Activated CD4-positive, alpha-beta memory T cell treated with anti-CD3 and anti-CD28 coated beads, Interleukin-2, amount 10 ng/mL, durations not matched to agents 7 days and 5 days (primary cell): ENCODE results near the gene TMED9. TPM values are rescaled to one million over a fixed set of nuclear protein-coding genes. Genes with fewer than 3 reads are reported as not detected.

Experiments used
- CTCF ChIA-PET: fragments of 350-600 bp; sonication (Branson Sonifier 250); formaldehyde crosslinking; loops from one replicate; lab custom pipeline; 2021; ENCODE audit warnings: antibody characterized with exemption, inconsistent platforms; lab: Charles Lee
- POLR2A ChIA-PET: fragments of 350-600 bp; sonication (Branson Sonifier 250); formaldehyde crosslinking; loops from one replicate; lab custom pipeline; 2021; ENCODE audit warnings: antibody characterized with exemption; lab: Charles Lee
- DNase-seq: peaks from one replicate; pipeline ENCODE4 v3.0.0-alpha.2; 2020
- H3K27ac Mint-ChIP-seq: one replicate; pipeline ENCODE4 v1.8.0; 2021; ENCODE audit warnings: mild to moderate bottlenecking, mixed read lengths
- H3K27me3 Mint-ChIP-seq: one replicate; pipeline ENCODE4 v1.8.0; 2021; ENCODE audit warnings: mixed read lengths
- H3K36me3 Mint-ChIP-seq: one replicate; pipeline ENCODE4 v1.8.0; 2021; ENCODE audit warnings: low read depth, mixed read lengths
- H3K4me1 Mint-ChIP-seq: one replicate; pipeline ENCODE4 v1.8.0; 2021; ENCODE audit warnings: mixed read lengths
- H3K4me3 Mint-ChIP-seq: one replicate; pipeline ENCODE4 v1.8.0; 2021; ENCODE audit warnings: mild to moderate bottlenecking, mixed read lengths
- H3K9me3 Mint-ChIP-seq: one replicate; pipeline ENCODE4 v1.8.0; 2021; ENCODE audit warnings: mixed read lengths
- total RNA-seq, 2 experiments: library from RNA; stranded (reverse); gene quantifications; one replicate each; pipeline ENCODE4 v1.2.3, GENCODE V29; 2021

Gene TMED9
- total RNA-seq, 2 experiments from 2014 or later: 135 to 141 TPM

DNA sequence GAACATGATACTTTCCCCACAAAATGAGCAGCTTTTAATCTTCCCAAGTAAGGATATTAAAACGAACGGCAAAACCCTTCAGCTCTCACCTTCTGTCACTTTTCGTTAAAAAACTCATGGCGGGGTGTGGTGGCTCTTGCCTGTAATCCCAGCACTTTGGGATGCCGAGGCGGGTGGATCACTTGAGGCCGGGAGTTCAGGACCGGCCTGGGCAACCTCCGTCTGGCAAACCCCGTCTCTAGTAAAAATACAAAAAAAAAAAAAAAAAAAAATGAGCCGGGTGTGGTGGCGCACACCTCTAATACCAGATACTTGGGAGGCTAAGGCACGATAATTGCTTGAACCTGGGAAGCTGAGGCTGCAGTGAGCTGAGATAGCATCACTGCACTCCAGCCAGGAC is 902 bp downstream of the TMED9 start:
- DNase-seq: no peak
- Mint-ChIP-seq H3K27ac (peak overlapping the region; percentile 94), H3K4me3 (peak overlapping the region; percentile 96), H3K9me3 (no peaks in the 10 kb centered on the region), H3K36me3 (peaks cover 46% of the 10 kb centered on the region), H3K4me1 (peaks cover 38% of the 10 kb centered on the region), H3K27me3 (peaks cover 23% of the 10 kb centered on the region)
- POLR2A ChIA-PET: interaction anchor here (0.9 to 2.0 kb wide), 11 partner anchors 8 to 611 kb away, joined by 3 to 8 read pairs (median 6); partner anchors contain the start of genes DDX41, FAM193B and HNRNPAB
- CTCF ChIA-PET: interaction anchor here (0.5 to 1.6 kb wide), 6 partner anchors 8 to 482 kb away, joined by 3 to 5 read pairs (median 4); partner anchors contain the start of gene B4GALT7

DNA sequence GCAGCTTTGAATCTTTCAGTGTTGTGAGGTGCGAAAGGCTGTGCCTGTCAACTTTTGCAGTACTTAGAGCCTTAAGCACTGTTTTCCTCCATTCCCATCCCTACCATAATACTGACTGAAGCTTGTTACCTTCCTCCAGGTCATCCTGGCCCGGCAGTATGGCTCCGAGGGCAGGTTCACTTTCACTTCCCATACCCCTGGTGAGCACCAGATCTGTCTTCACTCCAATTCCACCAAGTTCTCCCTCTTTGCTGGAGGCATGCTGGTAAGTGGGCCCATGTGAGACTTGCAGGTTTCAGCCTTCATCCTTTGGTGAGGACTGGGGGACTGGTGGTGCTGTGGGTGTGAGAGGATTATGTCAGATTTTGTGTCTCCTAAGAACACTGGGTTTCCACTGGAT is 1.5 kb downstream of the TMED9 start:
- ChIA-PET POLR2A (interaction anchor here (2.0 kb wide), 2 partner anchors 8 to 9 kb away, joined by 8 read pairs; no protein-coding TSS in a partner anchor), CTCF (interaction anchor here (0.5 to 1.0 kb wide), 2 partner anchors 48 to 483 kb away, joined by 3 to 4 read pairs; no protein-coding TSS in a partner anchor)
- Mint-ChIP-seq H3K36me3 (peaks cover 46% of the 10 kb centered on the region), H3K4me1 (peaks cover 41% of the 10 kb centered on the region), H3K4me3 (peak overlapping the region; percentile 96), H3K27me3 (peaks cover 17% of the 10 kb centered on the region), H3K27ac (peak overlapping the region; percentile 52), H3K9me3 (no peaks in the 10 kb centered on the region)
- no peak for DNase-seq

DNA sequence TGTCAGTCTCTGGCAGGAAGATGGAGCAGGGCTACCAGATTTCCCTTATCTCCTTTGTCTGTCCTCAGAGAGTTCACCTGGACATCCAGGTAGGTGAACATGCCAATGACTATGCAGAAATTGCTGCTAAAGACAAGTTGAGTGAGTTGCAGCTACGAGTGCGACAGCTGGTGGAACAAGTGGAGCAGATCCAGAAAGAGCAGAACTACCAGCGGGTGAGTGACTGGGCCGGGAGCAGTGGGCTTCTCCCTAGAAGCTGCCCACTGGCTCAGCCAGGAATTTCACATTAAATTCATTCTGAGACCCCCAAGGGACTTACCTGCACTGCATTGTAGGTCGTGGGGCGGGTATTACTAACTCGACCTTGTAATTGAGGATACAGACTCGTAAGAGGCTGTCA is 2.1 kb downstream of the TMED9 start:
- H3K4me1 Mint-ChIP-seq: peaks cover 46% of the 10 kb centered on the region
- CTCF ChIA-PET: interaction anchor here (1.0 kb wide), 1 partner anchor 483 kb away, joined by 4 read pairs; no protein-coding TSS in a partner anchor
- no peak for DNase-seq
- no peak overlapping the region for H3K4me3 Mint-ChIP-seq
- H3K27ac Mint-ChIP-seq: no peak overlapping the region
- peaks cover 13% of the 10 kb centered on the region for H3K27me3 Mint-ChIP-seq
- H3K9me3 Mint-ChIP-seq: no peaks in the 10 kb centered on the region
- H3K36me3 Mint-ChIP-seq: peaks cover 46% of the 10 kb centered on the region
- POLR2A ChIA-PET: no interaction called here

DNA sequence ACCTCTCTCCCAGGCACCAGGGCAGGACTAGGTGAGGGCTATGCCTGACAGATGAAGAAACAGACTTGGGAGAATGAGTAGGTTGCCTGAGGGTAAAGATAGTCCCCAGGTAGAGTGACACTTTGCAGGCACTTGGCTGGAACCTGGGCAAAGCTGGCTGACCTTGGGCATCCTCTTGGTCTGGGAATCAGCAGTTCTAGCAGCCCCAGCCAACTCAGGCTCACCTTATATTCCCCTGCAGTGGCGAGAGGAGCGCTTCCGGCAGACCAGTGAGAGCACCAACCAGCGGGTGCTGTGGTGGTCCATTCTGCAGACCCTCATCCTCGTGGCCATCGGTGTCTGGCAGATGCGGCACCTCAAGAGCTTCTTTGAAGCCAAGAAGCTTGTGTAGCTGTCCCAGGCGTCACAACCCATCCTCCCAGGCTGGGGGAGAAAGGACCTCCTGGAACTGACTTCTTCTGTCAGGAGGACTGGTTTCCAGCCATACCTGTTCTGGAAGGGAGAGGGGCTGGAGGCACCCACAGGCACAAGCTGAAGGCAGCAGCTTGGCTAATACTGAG is 3.1 kb downstream of the TMED9 start:
- H3K4me1 Mint-ChIP-seq: peaks cover 48% of the 10 kb centered on the region
- DNase-seq: no peak
- no peak overlapping the region for H3K4me3 Mint-ChIP-seq
- peaks cover 7% of the 10 kb centered on the region for H3K27me3 Mint-ChIP-seq
- CTCF ChIA-PET: no interaction called here
- POLR2A ChIA-PET: no interaction called here
- peaks cover 46% of the 10 kb centered on the region for H3K36me3 Mint-ChIP-seq
- no peaks in the 10 kb centered on the region for H3K9me3 Mint-ChIP-seq
- no peak overlapping the region for H3K27ac Mint-ChIP-seq

DNA sequence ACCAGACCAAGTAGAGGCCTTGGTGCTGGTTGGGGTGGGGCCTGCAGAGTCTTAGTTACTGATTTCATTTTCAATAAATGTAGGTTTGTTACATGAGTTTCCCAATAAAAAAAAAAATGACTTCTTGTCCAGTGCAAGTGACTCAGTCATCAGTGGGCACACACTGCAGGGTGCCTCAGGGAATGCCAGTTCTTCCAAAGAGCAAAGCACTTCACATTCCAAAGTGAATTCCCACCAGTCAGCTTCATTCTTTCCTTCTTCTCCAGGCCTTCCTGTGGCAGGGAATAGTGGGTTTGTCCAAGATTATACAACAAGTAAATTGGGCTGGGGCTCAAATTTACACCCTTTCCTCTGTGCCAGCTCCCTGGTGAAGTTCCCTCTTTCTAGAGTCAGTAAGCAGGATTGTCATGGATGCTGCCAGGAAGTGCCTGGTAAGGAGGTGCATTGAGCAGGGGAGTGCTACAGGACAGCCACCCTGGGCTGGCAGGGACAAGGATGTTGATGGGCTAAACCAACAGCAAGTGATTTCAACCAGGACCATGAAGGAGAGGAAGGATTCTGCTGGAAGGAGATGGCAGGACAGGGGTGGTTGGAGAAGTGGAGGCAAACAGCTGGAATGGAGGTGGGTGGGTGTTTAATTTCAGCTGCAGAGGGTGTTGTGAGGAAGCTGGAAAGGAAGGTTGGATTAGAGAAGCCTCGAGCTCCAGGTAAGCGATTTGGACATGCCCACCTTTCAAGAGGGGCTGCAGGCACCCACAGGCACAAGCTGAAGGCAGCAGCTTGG is 4.2 kb downstream of the TMED9 start:
- POLR2A ChIA-PET: no interaction called here
- peaks cover 57% of the 10 kb centered on the region for H3K4me1 Mint-ChIP-seq

DNA sequence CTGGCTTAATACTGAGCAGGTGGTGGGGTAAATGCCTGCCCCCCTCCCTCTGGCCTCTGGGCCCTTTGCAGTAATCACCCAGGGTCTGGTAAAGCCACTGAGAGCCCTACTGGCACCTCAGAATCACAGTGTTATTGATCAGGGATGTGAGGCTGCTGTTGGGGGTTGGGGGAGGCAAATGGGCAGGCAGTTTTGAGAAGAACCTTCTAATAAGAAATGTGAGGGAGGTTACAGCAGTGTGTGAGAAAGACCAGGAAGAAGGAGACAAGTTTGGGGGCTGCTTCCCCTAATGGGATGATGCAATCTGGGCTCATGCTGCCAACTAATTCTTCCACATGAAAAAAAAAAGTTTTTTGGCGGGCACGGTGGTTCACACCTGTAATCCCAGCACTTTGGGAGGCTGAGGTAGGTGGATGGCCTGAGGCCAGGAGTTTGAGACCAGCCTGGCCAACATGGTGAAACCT is 4.8 kb downstream of the TMED9 start:
- no peak overlapping the region for H3K27ac Mint-ChIP-seq
- peaks cover 50% of the 10 kb centered on the region for H3K36me3 Mint-ChIP-seq
- H3K4me3 Mint-ChIP-seq: no peak overlapping the region
- no peaks in the 10 kb centered on the region for H3K27me3 Mint-ChIP-seq
- peaks cover 57% of the 10 kb centered on the region for H3K4me1 Mint-ChIP-seq
- ChIA-PET CTCF (no interaction called here), POLR2A (no interaction called here)
- DNase-seq: no peak
- no peaks in the 10 kb centered on the region for H3K9me3 Mint-ChIP-seq

More for the DNA sequence above, 4.2 kb downstream of the TMED9 start:
- H3K27me3 Mint-ChIP-seq: no peaks in the 10 kb centered on the region
- CTCF ChIA-PET: no interaction called here
- DNase-seq: no peak
- H3K27ac Mint-ChIP-seq: peak overlapping the region; percentile 23
- peaks cover 50% of the 10 kb centered on the region for H3K36me3 Mint-ChIP-seq
- no peaks in the 10 kb centered on the region for H3K9me3 Mint-ChIP-seq
- H3K4me3 Mint-ChIP-seq: no peak overlapping the region

DNA sequence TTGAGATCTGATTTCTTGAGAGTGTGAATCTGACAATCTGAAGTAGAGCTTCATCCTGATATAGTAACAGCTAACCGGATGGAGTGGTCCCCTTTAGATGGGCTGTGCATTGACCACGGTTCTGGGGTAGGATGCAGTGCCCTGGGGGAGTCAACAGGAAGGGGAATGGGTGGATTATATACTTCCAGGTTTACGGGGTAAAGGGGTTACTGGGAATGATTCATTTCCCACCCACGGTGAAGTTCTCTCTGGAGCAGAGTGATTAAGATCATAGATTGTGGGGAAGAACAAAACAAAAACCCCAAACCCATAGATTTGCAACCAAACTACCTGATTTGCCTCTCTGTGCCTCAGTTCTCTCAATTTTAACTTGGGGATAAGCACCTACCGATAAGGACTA is 6.5 kb downstream of the TMED9 start:
- Mint-ChIP-seq H3K9me3 (no peaks in the 10 kb centered on the region), H3K36me3 (peaks cover 39% of the 10 kb centered on the region), H3K4me1 (peaks cover 45% of the 10 kb centered on the region), H3K27ac (peak overlapping the region; percentile 79), H3K4me3 (peak overlapping the region; percentile 70), H3K27me3 (no peaks in the 10 kb centered on the region)
- CTCF ChIA-PET: interaction anchor here (0.7 kb wide), 1 partner anchor 126 kb away, joined by 4 read pairs; no protein-coding TSS in a partner anchor
- POLR2A ChIA-PET: interaction anchor here (1.0 to 1.3 kb wide), 4 partner anchors 10 to 82 kb away, joined by 3 to 4 read pairs (median 3); partner anchors contain the start of gene DDX41
- no peak for DNase-seq

DNA sequence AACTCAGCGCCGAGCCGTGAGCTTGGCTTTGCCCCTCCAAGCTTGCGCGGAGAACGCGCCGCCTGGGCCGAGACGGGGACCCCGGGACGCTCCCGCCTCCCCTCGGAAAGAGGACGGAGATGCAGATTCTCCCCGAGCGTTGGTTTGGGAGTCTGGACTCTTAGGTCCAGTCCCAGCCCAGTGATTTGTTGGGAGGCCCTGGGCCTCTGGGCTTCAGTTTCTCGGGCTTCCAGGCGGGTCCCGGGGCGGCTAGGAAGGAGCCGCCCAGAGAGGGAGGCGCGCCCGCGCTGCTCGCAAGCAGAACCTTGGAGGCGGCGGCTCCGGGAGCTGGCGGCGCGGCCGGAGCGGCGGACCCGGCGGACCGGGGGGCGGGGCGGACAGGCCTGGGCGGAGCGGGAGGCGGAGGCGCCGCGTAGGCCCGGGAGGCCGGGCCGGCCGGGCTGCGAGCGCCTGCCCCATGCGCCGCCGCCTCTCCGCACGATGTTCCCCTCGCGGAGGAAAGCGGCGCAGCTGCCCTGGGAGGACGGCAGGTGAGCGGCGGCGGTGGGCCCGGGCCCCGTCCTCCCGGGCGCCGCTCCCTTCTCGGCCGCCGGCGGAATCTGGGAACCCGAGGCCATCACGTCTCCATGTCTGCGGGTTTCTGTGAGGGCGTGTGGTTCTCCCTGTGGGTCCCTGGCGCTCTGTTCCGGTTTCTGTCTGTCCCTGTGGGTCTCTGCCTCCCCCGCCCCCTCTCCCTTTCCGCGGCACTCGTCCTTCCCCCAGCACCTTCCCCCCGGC is 7.9 kb downstream of the TMED9 start, which contains the start of gene B4GALT7:
TSS of gene B4GALT7 (plus strand) at position 402 of the 777 bp plus-strand sequence. CDS start at position 481, 79 bp downstream.
- H3K9me3 Mint-ChIP-seq: no peaks in the 10 kb centered on the region
- H3K4me1 Mint-ChIP-seq: peaks cover 34% of the 10 kb centered on the region
- POLR2A ChIA-PET: interaction anchor here (0.6 to 2.2 kb wide), 11 partner anchors 7 to 604 kb away, joined by 3 to 10 read pairs (median 3); partner anchors contain the start of genes DDX41, HNRNPAB, LMAN2 and NHP2
- no peaks in the 10 kb centered on the region for H3K27me3 Mint-ChIP-seq
- H3K4me3 Mint-ChIP-seq: peak within 1 kb of the TSS; percentile 90
- H3K36me3 Mint-ChIP-seq: peaks cover 24% of the 10 kb centered on the region
- H3K27ac Mint-ChIP-seq: peak within 1 kb of the TSS; percentile 79
- peak; percentile 86 for DNase-seq
- CTCF ChIA-PET: interaction anchor here (1.3 kb wide), 1 partner anchor 8 kb away, joined by 5 read pairs; the partner anchor contains the start of gene TMED9

DNA sequence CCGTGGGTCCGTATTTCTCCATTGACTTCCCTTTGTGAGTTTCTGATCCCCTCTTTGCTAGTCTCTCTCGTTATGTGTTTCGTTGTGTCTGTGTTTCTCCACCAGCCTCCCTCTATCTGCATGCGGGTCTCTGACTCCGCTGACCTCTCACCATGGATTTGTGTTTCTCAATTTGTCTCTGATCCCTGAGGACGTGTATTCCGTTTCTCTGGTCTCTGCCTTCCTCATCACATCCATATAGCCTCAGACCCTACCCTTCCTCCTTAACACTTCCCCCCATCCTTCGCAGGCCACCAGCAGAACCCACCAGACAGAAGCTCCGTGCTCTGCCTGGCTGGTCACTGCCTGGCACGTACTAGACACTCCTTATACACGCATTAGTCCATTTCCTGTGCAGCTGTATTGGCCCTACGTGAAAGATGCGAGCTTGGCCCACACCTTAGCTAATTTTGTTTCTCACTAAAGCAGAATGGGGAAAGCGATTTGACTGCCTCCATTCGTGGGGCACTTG is 8.6 kb downstream of the TMED9 start:
- peak overlapping the region; percentile 75 for H3K27ac Mint-ChIP-seq
- H3K4me3 Mint-ChIP-seq: peak overlapping the region; percentile 90
- POLR2A ChIA-PET: interaction anchor here (0.9 to 2.2 kb wide), 7 partner anchors 8 to 604 kb away, joined by 3 to 10 read pairs (median 5); partner anchors contain the start of genes HNRNPAB, LMAN2, NHP2 and TMED9
- H3K27me3 Mint-ChIP-seq: no peaks in the 10 kb centered on the region
- H3K9me3 Mint-ChIP-seq: no peaks in the 10 kb centered on the region
- H3K4me1 Mint-ChIP-seq: peaks cover 34% of the 10 kb centered on the region
- CTCF ChIA-PET: interaction anchor here (1.3 kb wide), 1 partner anchor 9 kb away, joined by 5 read pairs; the partner anchor contains the start of gene TMED9
- no peak for DNase-seq
- H3K36me3 Mint-ChIP-seq: peaks cover 21% of the 10 kb centered on the region

DNA sequence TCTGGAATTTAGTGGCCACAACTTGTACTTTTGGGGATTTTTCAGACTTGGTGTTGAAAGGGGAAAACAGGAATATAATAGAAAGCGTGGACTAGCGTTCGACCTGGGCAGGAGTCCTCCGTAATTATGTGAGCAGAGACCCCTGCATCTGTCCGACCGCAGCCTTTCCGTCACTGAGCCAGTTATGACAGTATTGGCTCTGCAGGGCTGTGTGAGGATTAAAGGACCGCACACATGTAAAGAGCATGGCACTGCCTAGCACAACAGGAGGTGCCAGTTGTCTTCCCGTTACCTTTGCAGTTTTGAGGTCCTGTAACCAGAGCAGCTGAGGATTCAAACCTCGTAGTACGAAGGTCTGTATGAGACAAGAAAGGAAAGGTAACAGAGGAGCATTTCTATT is 9.1 kb downstream of the TMED9 start:
- peaks cover 32% of the 10 kb centered on the region for H3K4me1 Mint-ChIP-seq
- peak overlapping the region; percentile 75 for H3K27ac Mint-ChIP-seq
- no peaks in the 10 kb centered on the region for H3K27me3 Mint-ChIP-seq
- ChIA-PET POLR2A (interaction anchor here (0.9 to 2.2 kb wide), 4 partner anchors 8 to 553 kb away, joined by 3 to 10 read pairs (median 7); partner anchors contain the start of genes NHP2 and TMED9), CTCF (interaction anchor here (1.3 kb wide), 1 partner anchor 9 kb away, joined by 5 read pairs; the partner anchor contains the start of gene TMED9)
- no peaks in the 10 kb centered on the region for H3K9me3 Mint-ChIP-seq
- peaks cover 15% of the 10 kb centered on the region for H3K36me3 Mint-ChIP-seq
- DNase-seq: no peak
- peak overlapping the region; percentile 90 for H3K4me3 Mint-ChIP-seq

DNA sequence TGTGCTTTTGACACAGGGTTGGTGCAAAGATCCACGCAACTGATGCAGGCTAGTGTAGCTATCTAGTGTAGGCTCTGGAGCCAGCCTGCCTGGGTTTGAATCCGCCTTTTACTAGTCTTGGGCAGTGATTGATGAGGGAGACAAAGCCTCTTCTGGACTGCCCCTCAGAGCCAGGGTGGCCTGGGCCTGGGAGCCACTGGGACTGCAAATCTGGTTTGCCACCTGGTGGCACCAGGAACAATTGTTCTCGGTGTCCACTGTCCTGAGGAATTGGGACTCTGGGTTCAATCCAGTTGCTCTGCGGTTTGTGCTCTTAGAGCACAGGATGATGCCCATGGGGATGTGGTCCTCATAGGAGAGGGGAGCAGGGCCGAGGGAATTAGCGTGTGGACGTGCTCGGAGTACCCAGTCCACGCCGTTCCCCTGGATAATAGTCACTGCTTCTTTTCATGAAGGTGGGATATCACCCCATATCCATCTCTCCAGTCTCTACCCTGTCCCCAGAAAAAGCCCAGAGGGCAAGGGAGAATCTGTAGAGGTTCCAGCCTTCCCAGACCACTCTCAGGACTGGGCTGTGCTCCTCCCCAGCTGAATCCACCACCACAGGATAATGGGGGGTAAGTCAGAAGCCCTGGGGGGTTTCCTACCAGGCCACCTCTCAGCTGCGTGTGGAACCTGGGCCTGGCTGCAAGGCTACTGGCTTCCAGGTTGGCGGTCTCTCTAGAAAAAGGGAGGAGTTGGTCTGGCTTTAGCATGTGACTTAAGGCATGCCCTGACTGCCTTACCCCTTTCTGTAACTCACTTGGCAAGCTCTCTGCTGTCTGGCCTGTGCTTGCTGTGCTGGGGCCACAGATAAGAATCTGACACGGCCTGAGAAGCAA is 9.8 kb downstream of the TMED9 start:
- Mint-ChIP-seq H3K4me3 (peak overlapping the region; percentile 90), H3K36me3 (peaks cover 8% of the 10 kb centered on the region), H3K27ac (no peak overlapping the region), H3K9me3 (no peaks in the 10 kb centered on the region), H3K4me1 (peaks cover 28% of the 10 kb centered on the region), H3K27me3 (no peaks in the 10 kb centered on the region)
- ChIA-PET CTCF (no interaction called here), POLR2A (interaction anchor here (1.5 to 1.8 kb wide), 2 partner anchors 9 kb away, joined by 8 read pairs; partner anchors contain the start of gene TMED9)
- DNase-seq: no peak
